ENCODE measurements around the gene TRPV6. TPM values are rescaled to one million over a fixed set of nuclear protein-coding genes. Genes with fewer than 3 reads are reported as not detected.

Gene TRPV6
- polyA plus RNA-seq, 1 donor (not counting 4 experiments of a cell fraction or from before 2014, with no cell fraction given) = 1.5 TPM

DNA sequence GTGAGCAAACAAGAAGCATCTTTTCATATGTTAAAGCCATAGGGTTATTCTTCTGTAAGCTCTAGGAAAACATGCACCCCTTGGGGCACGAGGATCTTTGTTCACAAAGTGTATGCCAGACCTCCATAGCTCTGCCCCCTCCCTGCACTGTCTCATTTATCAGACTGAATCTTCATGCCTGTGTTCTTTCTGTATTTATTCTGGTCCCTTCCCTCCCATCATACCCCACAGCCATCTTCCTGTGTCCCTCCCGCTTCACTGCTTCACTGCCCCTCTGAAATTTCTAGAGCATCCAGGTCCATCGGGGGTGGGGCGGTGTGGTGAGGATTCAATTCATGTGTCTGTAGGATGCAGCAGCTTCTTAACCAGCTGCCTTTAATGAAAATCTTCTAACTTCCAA lies 23.2 kb downstream of the TRPV6 start:
- Histone ChIP-seq H3K27me3 (ENCODE audit: control insufficient read depth, extremely low read depth, insufficient read depth, low read length) (no peaks in the 10 kb centered on the region), H3K27ac (ENCODE audit: control insufficient read depth, insufficient read depth, low read length) (no peak overlapping the region), H3K9me3 (ENCODE audit: control insufficient read depth, low read depth, low read length) (no peaks in the 10 kb centered on the region), H2AFZ (ENCODE audit: control insufficient read depth, low read length) (no peak overlapping the region), H3K4me2 (ENCODE audit: control insufficient read depth, extremely low read depth, insufficient read depth, low read depth, low read length) (no peak overlapping the region), H3K36me3 (ENCODE audit: control insufficient read depth in 2 of 2, extremely low read depth in 1 of 2, insufficient read depth in 2 of 2, low read length in 2 of 2) (no peaks in the 10 kb centered on the region), H4K20me1 (ENCODE audit: control insufficient read depth, extremely low read depth, insufficient read depth, low read length) (no peaks in the 10 kb centered on the region), H3K4me3 (ENCODE audit: control insufficient read depth in 2 of 3, extremely low read depth in 1 of 3, insufficient read depth in 2 of 3, low read depth in 1 of 3, low read length in 3 of 3) (no peak overlapping the region), H3K9me1 (ENCODE audit: control insufficient read depth, extremely low read depth, insufficient read depth, low read length) (no peaks in the 10 kb centered on the region), H3K9ac (ENCODE audit: control insufficient read depth, extremely low read depth, insufficient read depth, low read length) (no peak overlapping the region), H3K79me2 (ENCODE audit: control insufficient read depth, insufficient read depth, low read length) (no peaks in the 10 kb centered on the region), H3K4me1 (ENCODE audit: control insufficient read depth, extremely low read depth, insufficient read depth, low read length) (no peaks in the 10 kb centered on the region)
- FAIRE-seq = no peak
- no peak for DNase-seq (ENCODE audit: low read depth, low spot score)
- TF ChIP-seq EZH2 (IDR thresholded peaks at IDR 0.05; ENCODE audit: low read length) = no peak
- TF ChIP-seq, protein P1, sequence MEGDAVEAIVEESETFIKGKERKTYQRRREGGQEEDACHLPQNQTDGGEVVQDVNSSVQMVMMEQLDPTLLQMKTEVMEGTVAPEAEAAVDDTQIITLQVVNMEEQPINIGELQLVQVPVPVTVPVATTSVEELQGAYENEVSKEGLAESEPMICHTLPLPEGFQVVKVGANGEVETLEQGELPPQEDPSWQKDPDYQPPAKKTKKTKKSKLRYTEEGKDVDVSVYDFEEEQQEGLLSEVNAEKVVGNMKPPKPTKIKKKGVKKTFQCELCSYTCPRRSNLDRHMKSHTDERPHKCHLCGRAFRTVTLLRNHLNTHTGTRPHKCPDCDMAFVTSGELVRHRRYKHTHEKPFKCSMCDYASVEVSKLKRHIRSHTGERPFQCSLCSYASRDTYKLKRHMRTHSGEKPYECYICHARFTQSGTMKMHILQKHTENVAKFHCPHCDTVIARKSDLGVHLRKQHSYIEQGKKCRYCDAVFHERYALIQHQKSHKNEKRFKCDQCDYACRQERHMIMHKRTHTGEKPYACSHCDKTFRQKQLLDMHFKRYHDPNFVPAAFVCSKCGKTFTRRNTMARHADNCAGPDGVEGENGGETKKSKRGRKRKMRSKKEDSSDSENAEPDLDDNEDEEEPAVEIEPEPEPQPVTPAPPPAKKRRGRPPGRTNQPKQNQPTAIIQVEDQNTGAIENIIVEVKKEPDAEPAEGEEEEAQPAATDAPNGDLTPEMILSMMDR (optimal IDR thresholded peaks at IDR 0.05 in 1 of 3, IDR thresholded peaks at IDR 0.05 in 1 of 3, conservative IDR thresholded peaks at IDR 0.05 in 1 of 3; ENCODE audit: extremely low read depth in 1 of 3, insufficient read depth in 2 of 3, low read length in 3 of 3) = no peak
- dilution Hi-C loops (cut with MboI; ENCODE audit: extremely low pct_ligation_motif_present, low sequenced_read_pairs) = no loop called here

DNA sequence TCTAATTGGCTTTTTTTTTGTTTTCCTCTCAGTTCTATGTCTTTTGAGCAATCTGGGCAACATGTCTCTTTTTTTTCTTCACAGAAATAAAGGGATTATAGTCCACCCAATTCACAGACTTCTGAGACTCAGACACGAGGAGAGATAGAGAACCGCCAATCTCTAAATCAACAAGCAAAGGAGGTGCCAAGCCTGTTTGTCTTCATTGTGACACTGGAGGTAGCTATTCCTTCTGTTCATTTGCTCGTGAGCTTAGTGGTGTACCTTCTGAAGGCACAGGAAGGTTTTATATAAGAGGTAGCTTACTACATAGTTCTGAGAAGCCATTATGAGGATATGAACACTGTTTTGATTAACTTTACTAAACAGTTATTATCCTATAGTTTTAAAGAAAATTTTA lies 24.6 kb downstream of the TRPV6 start:
- Histone ChIP-seq H3K9me1 (ENCODE audit: control insufficient read depth, extremely low read depth, insufficient read depth, low read length) (no peaks in the 10 kb centered on the region), H3K4me1 (ENCODE audit: control insufficient read depth, extremely low read depth, insufficient read depth, low read length) (peaks cover 2% of the 10 kb centered on the region), H3K27me3 (ENCODE audit: control insufficient read depth, extremely low read depth, insufficient read depth, low read length) (peaks cover 2% of the 10 kb centered on the region), H3K9me3 (ENCODE audit: control insufficient read depth, low read depth, low read length) (no peaks in the 10 kb centered on the region), H3K27ac (ENCODE audit: control insufficient read depth, insufficient read depth, low read length) (no peak overlapping the region), H3K4me2 (ENCODE audit: control insufficient read depth, extremely low read depth, insufficient read depth, low read depth, low read length) (no peak overlapping the region), H3K4me3 (ENCODE audit: control insufficient read depth in 2 of 3, extremely low read depth in 1 of 3, insufficient read depth in 2 of 3, low read depth in 1 of 3, low read length in 3 of 3) (no peak overlapping the region), H3K9ac (ENCODE audit: control insufficient read depth, extremely low read depth, insufficient read depth, low read length) (no peak overlapping the region), H2AFZ (ENCODE audit: control insufficient read depth, low read length) (no peak overlapping the region), H3K36me3 (ENCODE audit: control insufficient read depth in 2 of 2, extremely low read depth in 1 of 2, insufficient read depth in 2 of 2, low read length in 2 of 2) (no peaks in the 10 kb centered on the region), H4K20me1 (ENCODE audit: control insufficient read depth, extremely low read depth, insufficient read depth, low read length) (no peaks in the 10 kb centered on the region), H3K79me2 (ENCODE audit: control insufficient read depth, insufficient read depth, low read length) (no peaks in the 10 kb centered on the region)
- no peak for TF ChIP-seq EZH2 (IDR thresholded peaks at IDR 0.05; ENCODE audit: low read length)
- TF ChIP-seq, protein P1 (optimal IDR thresholded peaks at IDR 0.05 in 1 of 3, IDR thresholded peaks at IDR 0.05 in 1 of 3, conservative IDR thresholded peaks at IDR 0.05 in 1 of 3; ENCODE audit: extremely low read depth in 1 of 3, insufficient read depth in 2 of 3, low read length in 3 of 3) = no peak
- no peak for FAIRE-seq
- dilution Hi-C loops (cut with MboI; ENCODE audit: extremely low pct_ligation_motif_present, low sequenced_read_pairs) = no loop called here
- DNase-seq (ENCODE audit: low read depth, low spot score) = no peak
